Ecto neural progenitor cell (in vitro differentiated cells): ENCODE results near the gene DFFA.
"Not testable (repeated sequence)": the region's sequence is repeated elsewhere in the genome, so short reads cannot be mapped to it uniquely, and the experiment has no call there.

ENCODE experiments used
- DNase-seq: peaks from one replicate; pipeline ENCODE4 v3.0.0-alpha.2; 2018; ENCODE audit warnings: low spot score

DFFA gene

DNA sequence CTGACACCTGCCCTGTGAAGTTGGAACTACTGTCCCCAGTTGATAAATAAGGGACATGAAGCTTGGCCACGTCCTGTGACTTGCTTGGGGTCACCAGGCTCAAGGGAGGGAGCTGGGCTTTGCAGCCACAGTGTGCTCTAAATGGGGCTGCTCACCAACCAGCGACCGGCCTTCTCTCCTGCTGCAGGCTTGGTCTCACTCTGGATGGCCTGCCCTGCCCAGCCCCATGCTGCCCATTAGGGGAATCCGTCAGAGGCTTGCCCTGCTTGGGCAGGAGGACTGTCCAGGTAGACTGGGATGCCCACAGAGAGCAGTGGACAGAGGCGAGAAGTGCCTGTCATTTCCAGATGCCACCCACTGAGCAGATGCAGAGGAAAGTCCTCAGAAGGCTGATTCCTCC is 43.3 kb downstream of the DFFA start:
- no peak for DNase-seq

DNA sequence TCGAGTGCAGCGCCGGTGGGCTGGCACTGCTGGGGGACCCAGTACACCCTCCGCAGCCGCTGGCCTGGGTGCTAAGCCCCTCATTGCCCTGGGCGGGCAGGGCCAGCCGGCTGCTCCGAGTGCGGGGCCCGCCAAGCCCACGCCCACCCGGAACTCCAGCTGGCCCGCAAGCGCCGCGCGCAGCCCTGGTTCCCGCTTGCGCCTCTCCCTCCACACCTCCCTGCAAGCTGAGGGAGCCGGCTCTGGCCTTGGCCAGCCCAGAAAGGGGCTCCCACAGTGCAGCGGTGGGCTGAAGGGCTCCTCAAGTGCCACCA is 45.8 kb downstream of the DFFA start:
- not testable (repeated sequence) for DNase-seq

DNA sequence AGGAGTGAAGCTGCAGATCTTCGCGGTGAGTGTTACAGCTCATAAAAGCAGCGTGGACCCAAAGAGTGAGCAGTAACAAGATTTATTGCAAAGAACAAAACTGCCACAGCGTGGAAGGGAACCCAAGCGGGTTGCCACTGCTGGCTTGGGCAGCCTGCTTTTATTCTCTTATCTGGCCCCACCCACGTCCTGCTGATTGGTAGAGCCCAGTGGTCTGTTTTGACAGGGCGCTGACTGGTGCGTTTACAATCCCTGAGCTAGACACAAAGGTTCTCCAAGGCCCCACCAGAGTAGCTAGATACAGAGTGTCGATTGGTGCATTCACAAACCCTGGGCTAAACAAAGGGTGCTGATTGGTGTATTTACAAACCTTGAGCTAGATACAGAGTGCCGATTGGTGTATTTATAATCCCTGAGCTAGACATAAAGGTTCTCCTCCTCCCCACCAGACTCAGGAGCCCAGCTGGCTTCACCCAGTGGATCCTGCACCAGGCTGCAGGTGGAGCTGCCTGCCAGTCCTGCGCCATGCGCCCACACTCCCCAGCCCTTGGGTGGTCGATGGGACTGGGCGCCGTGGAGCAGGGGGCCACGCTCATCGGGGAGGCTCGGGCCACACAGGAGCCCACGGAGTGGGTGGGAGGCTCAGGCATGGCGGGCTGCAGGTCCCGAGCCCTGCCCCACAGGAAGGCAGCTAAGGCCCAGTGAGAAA is 46.3 kb downstream of the DFFA start:
- not testable (repeated sequence) for DNase-seq

DNA sequence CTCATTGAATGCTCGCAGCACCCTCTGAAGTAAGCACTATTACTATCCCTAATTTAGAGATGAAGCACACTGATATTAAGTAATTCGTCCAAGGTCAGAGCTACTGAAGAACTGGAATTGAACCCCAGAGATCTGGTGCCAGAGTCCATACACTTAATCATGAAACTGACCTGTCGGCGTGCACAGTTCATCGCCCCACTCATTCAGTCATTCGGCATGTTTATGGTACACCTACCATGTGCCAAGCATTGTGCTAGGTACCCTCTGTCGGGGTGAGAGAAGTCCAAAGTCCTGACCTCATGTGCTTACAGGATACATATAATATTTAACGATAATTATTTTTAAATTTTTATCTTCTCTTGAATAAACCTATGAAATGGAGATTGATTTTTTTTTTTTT is 47.7 kb downstream of the DFFA start:
- no peak for DNase-seq

DNA sequence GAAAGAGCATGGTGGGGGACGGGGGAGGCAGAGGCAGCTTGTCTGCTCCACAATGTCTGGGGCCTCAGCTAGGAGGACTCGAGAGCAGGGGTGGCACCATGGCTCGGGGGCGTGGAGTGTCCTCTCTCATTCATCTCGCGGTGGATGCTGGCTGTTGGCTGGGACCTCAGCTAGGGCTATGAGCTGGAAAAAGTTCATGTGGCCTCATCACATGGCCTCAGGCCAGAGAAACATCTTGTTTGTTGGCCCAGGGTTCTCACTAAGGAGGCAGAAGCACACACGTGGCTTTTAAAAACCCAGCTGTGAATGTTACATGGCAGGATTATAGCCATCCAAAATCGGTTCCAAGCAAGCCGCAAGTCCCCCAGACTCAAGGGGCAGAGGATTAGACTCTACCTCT is 48.3 kb downstream of the DFFA start:
- no peak for DNase-seq

DNA sequence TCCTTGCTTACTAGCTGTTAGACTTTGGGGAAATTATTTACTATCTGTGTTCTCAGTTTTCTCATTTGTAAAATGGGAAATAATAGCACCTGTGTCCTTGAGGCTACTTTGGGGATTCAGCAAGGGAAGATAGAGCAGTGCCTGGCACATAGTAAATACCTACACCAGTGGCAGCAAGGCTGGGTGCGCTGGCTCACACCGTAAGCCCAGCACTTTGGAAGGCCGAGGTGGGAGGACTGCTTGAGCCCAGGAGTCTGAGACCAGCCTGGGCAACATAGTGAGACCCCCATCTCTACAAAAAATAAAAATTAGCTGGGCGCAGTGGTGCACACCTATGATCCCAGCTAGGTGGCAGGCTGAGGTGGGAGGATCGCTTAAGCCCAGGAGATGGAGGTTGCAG is 50.7 kb downstream of the DFFA start:
- no peak for DNase-seq

DNA sequence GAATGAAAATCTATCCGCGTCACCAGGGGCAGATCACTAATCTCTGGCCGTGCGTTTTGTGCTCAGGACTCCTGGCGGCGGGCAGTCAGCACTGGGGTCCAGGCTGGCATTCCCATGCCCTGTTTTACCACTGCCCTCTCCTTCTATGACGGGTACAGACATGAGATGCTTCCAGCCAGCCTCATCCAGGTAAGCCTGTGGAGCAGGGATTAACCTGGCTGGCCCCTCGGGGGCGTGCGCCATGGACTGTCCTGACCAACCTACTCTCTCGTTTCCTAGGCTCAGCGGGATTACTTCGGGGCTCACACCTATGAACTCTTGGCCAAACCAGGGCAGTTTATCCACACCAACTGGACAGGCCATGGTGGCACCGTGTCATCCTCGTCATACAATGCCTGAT is 53.0 kb downstream of the DFFA start:
- DNase-seq = no peak

DNA sequence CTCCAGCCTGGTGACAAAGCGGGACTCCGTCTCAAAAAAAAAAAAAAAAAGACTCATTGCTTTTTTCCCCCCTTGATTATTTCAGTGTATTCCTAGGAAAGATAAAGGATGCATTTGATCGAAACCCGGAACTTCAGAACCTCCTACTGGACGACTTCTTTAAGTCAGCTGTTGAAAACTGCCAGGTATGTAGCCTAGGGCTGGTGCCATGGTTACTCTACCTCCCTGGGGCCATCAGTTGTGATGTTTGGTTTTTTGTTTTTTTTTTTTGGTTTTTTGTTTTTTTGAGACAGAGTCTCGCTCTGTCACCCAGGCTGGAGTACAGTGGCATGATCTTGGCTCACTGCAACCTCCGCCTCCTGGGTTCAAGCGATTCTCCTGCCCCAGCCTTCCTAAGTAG is 53.6 kb downstream of the DFFA start:
- not testable (repeated sequence) for DNase-seq

DNA sequence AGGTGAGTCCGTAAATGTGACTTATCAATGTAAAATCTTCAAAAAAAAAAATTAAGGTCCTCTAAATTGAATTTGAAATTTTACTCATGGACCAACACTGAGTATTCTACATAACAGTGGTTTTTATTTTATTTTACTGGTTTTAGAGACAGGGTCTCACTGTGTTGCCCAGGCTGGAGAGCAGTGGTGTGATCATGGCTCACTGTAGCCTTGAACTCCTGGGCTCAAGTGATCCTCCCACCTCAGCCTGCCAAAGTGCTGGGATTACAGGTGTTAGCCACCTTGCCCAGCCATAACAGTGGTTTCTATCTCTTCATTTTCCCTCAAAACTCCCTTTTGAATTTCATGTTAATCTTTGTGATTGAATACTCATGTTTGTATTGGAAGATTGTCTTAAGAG is 56.4 kb downstream of the DFFA start:
- DNase-seq = not testable (repeated sequence)

DNA sequence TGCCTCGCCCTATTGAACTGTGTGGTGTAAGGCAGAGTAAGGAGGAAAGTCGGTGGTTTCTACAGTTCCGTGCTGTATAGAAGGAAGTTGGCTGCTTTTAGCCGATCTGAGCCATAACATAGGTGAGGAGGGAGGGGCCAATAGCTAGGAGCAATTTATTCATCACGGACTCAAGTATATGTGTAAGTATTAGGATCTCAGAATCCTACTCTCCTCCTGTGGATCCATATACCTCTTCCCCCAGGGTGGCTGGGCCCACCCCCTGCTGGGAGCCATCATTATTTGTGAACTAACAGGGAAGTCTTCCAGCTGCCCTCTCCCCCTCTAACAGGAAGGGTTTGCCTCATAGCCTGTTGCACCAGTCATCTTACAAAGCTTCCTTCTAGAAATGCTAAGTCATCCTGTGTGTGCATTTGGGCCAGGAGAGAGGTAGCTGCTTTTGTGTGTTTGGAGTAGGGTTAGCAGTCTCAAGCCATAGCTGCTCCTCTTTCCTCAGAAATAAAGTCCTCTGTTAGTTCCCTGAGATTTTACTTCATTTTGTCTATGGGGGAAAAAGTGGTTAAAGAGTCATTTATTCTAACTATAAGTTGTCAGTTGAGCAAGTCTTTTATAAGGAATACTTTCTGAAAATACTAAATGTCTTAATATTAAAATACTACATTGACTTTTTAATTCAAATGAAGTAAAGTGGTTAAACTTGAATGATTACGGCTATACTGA is 57.0 kb downstream of the DFFA start:
- no peak for DNase-seq

DNA sequence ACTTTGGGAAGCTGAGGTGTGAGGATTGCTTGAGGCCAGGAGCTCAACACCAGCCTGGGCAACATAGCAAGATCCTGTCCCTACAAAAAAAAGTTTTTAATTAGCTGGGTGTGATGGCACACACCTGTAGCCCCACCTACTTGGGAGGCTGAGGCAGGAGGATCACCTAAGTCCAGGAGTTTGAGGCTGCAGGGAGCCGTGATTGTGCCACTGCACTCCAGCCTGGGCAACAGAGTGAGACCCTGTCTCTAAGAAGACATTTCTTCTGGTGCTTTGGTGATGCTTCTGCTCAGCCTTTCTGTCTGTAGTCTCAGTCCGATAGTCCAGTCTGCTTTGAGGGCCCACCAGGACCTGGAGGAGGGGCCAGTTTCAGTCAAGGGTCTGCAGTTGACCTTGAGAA is 65.1 kb downstream of the DFFA start:
- DNase-seq = no peak
